GM19463 (cell line): Measurements from ENCODE around the gene SLC9C1.

Experiments
- ATAC-seq: cut with Tn5 transposase; IDR thresholded peaks from one replicate; pipeline ENCODE4 v1.9.1; 2021; ENCODE audit warnings: mild to moderate bottlenecking, moderate library complexity; ENCODE audit not compliant: unreplicated experiment

SLC9C1 gene

GRCh38 chr3:112132975-112133448 is 161.0 kb downstream of the SLC9C1 start, which contains the start of gene GCSAM:
TSS of gene GCSAM (minus strand) at chr3:112133248. CDS start at chr3:112133120, 128 bp downstream.
- peak; percentile 76 for ATAC-seq

GRCh38 chr3:112132554-112132953 is 161.5 kb downstream of the SLC9C1 start:
- ATAC-seq, result no peak

- ATAC-seq, result no peak
Observed at GRCh38 chr3:112132088-112132487, 161.9 kb downstream of the SLC9C1 start.

GRCh38 chr3:112131111-112131510 is 162.9 kb downstream of the SLC9C1 start:
- ATAC-seq, result no peak

- ATAC-seq, result no peak
Observed at GRCh38 chr3:112130638-112130993, 163.4 kb downstream of the SLC9C1 start.

GRCh38 chr3:112129925-112130637 is 163.9 kb downstream of the SLC9C1 start:
- ATAC-seq, result no peak

GRCh38 chr3:112128843-112129727 is 164.9 kb downstream of the SLC9C1 start:
- ATAC-seq, result peak; percentile 34

GRCh38 chr3:112127522-112128494 is 166.2 kb downstream of the SLC9C1 start:
- no peak for ATAC-seq

GRCh38 chr3:112126511-112126911 is 167.5 kb downstream of the SLC9C1 start:
- no peak for ATAC-seq

- ATAC-seq, result no peak
Observed at GRCh38 chr3:112124907-112125607, 169.0 kb downstream of the SLC9C1 start.

GRCh38 chr3:112123548-112123947 is 170.5 kb downstream of the SLC9C1 start:
- ATAC-seq, result no peak

- no peak for ATAC-seq
Observed at GRCh38 chr3:112122870-112123269, 171.1 kb downstream of the SLC9C1 start.

- no peak for ATAC-seq
Observed at GRCh38 chr3:112121577-112122547, 172.2 kb downstream of the SLC9C1 start.

- no peak for ATAC-seq
Observed at GRCh38 chr3:112119962-112120836, 173.8 kb downstream of the SLC9C1 start.

GRCh38 chr3:112117841-112118571 is 176.0 kb downstream of the SLC9C1 start:
- ATAC-seq, result no peak

- no peak for ATAC-seq
Observed at GRCh38 chr3:112117415-112117814, 176.6 kb downstream of the SLC9C1 start.

GRCh38 chr3:112116748-112117186 is 177.2 kb downstream of the SLC9C1 start:
- no peak for ATAC-seq
